Measurements from ENCODE around the gene INSC.

The INSC gene

DNA sequence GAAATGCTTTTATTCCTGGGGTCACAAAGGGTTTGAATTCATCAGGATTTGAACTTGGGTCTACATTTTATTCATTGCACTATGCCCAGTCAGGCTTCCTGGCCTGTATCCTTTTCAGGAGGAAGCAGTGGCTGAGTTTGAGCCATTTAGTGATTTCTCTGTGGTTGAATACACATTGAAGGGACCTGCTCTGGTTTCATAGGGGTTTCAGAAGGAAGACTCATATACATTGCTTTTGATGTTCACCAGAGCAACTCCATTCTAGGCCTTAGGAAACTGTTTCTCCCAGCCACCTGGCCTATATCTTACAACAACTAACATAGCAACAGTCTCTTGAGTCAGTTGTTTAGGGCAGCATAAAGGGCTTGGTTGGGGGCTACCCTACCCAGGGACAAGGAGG lies 165.7 kb downstream of the INSC start:
- Mint-ChIP-seq H3K9me3 (ENCODE audit: low read depth) (no peaks in the 10 kb centered on the region), H3K4me1 (ENCODE audit: low read depth) (no peaks in the 10 kb centered on the region), H3K27me3 (peaks cover 16% of the 10 kb centered on the region), H3K4me3 (no peak overlapping the region), H3K36me3 (no peaks in the 10 kb centered on the region), H3K27ac (no peak overlapping the region)

DNA sequence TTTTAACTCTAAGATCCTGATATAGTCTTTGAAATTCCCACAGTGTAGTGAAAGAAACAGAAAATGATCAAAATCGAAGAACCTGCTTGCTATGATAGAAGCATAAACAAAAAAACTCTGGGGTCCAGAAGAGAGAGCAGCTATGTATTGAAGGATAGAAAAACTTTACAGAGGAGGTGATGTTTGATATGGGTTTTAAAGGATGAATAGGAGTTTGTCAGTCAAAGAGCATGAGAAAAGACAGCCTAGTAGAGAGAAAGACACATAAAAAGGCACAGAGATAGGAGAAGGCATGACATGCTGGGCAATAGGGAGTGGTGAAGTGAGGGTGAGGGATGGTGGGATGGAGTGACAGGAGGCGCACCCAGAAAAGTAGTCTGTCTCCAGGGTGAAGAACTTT lies 168.0 kb downstream of the INSC start:
- no peaks in the 10 kb centered on the region for H3K4me1 Mint-ChIP-seq (ENCODE audit: low read depth)
- peaks cover 12% of the 10 kb centered on the region for H3K27me3 Mint-ChIP-seq
- H3K9me3 Mint-ChIP-seq (ENCODE audit: low read depth): no peaks in the 10 kb centered on the region
- H3K36me3 Mint-ChIP-seq: no peaks in the 10 kb centered on the region
- H3K4me3 Mint-ChIP-seq: no peak overlapping the region
- no peak overlapping the region for H3K27ac Mint-ChIP-seq

DNA sequence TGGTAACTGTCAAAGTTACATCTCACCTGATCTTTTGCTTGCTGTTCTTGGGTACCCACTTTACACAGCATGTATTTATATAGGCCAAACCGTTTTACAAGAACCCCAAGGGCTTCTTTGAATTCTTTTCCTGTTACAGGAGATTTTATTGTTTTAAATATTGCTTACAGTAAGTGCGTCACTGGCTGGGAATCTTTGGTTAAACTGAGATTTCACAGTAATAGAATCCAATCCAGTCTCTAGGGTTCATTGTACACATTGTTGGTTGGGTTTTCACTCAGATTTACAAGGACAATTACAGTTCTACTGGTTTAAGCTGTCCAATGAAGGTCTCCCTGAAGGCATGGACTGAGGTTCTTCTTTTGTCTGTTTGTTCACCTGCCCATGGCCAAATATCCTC lies 171.7 kb downstream of the INSC start:
- no peaks in the 10 kb centered on the region for H3K4me1 Mint-ChIP-seq (ENCODE audit: low read depth)
- H3K27me3 Mint-ChIP-seq: peaks cover 8% of the 10 kb centered on the region
- H3K27ac Mint-ChIP-seq: no peak overlapping the region
- no peaks in the 10 kb centered on the region for H3K36me3 Mint-ChIP-seq
- peaks cover 3% of the 10 kb centered on the region for H3K9me3 Mint-ChIP-seq (ENCODE audit: low read depth)
- no peak overlapping the region for H3K4me3 Mint-ChIP-seq

DNA sequence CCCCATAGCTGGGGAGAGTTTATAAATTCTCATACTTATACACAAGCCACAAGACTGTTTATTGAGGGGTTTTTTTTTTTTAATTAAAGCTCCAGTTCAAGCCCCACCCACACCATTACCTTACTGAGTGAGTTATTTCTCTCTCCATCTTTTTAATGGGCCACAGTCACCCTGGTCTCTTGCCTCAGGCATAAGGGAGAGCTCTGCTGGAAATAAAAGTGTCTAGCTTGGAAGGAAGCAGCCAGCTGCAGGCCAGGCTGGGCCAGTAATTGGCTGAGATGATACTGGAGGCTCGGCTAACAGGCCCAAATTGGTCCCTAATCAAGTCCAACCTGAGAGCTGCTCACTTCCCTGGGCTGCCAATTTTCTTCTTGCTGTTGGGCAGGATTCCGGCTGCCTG lies 174.1 kb downstream of the INSC start:
- no peaks in the 10 kb centered on the region for H3K36me3 Mint-ChIP-seq
- no peak overlapping the region for H3K27ac Mint-ChIP-seq
- H3K27me3 Mint-ChIP-seq: peaks cover 8% of the 10 kb centered on the region
- no peak overlapping the region for H3K4me3 Mint-ChIP-seq
- peaks cover 3% of the 10 kb centered on the region for H3K9me3 Mint-ChIP-seq (ENCODE audit: low read depth)
- no peaks in the 10 kb centered on the region for H3K4me1 Mint-ChIP-seq (ENCODE audit: low read depth)

DNA sequence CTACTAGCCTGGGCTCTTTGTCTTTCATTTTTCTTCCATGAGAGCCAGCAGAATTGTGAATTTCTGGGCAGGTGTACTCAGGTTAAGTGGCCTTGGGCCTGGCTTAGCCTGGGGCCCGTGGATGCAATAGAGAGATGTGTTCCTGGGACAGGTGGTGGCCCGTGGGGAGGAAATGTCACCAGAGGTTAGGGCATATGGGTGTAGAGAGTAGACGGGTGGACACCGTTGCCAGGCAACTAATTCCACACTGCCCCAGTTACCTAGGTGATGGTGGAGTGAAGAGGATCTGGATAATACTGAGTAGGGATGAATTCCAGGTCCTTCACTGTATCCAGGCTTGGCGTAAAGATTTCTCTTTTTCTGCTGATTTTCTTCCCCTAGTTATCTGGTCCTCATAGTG lies 175.0 kb downstream of the INSC start:
- no peak overlapping the region for H3K27ac Mint-ChIP-seq
- peaks cover 6% of the 10 kb centered on the region for H3K27me3 Mint-ChIP-seq
- H3K4me3 Mint-ChIP-seq: no peak overlapping the region
- peaks cover 3% of the 10 kb centered on the region for H3K9me3 Mint-ChIP-seq (ENCODE audit: low read depth)
- no peaks in the 10 kb centered on the region for H3K4me1 Mint-ChIP-seq (ENCODE audit: low read depth)
- no peaks in the 10 kb centered on the region for H3K36me3 Mint-ChIP-seq

DNA sequence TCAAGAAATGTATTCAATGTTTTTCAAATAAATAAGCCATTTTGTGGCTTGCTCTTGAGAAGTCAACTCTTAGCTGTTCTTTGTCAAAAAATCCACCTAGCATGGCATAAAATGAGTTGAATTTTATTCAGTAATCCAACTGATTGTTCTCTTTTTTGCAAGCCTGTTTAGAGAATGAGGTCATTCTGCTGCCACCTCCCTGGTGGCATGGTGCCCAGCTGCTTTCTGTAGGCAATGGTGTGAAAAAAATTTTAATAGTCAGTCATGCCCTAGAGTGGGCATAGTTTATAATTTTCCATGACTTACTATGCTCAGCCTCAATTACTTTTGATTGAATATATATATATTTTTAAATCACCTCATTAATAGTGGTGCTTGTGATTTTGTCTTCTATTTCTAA lies 177.2 kb downstream of the INSC start:
- Mint-ChIP-seq H3K27me3 (peaks cover 5% of the 10 kb centered on the region), H3K36me3 (no peaks in the 10 kb centered on the region), H3K9me3 (ENCODE audit: low read depth) (peaks cover 3% of the 10 kb centered on the region), H3K4me1 (ENCODE audit: low read depth) (no peaks in the 10 kb centered on the region), H3K27ac (no peak overlapping the region), H3K4me3 (no peak overlapping the region)

DNA sequence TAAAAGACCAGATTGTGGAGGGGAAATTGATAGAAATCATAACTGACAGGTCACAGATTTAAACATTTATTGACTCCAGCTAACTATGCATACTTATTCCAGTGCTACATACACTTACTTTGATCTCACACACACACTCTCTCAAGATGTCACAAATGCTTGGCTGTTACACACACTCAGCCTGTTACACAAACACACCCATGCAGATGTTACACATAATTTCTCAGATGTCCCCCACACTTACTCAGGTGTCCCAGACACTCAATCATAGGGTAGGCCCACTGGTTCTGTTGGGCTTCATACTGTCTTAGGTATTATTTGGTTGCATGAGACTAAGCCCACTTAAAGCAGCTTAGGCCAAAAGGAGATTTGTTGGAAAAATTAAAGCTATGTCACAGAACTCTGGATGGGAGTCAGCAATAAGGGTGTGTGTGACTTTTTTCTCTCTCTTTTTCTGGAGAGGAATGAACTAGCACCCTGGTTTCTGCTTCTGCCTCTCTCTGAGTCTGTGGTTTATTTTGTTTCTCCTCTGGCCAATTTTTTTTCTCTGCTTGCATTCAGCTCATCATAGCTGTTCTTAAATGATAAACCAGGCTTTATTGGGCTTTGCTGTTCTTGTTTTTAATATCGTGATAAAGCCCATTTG lies 179.4 kb downstream of the INSC start:
- Mint-ChIP-seq H3K27me3 (peaks cover 5% of the 10 kb centered on the region), H3K4me1 (ENCODE audit: low read depth) (no peaks in the 10 kb centered on the region), H3K9me3 (ENCODE audit: low read depth) (no peaks in the 10 kb centered on the region), H3K4me3 (no peak overlapping the region), H3K36me3 (no peaks in the 10 kb centered on the region), H3K27ac (no peak overlapping the region)

DNA sequence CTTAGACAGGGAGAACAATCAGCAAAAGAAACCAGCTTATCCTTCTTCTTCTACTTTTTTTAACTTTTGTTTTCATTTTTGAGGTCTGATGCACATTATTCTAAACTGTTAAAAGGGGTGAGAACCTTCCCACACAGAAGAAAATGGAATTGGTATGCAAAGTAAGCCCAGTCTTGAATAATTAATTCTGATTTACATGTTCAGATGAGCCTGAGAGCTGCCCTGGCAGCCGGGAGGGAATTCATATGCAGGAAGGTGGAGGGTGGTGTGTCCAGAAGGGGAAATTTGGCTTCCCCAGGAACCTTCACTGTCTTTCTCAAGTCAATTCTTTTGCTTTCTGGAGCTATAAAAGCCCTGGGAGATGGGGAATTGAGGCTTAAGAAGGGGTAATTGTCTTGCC lies 181.0 kb downstream of the INSC start:
- Mint-ChIP-seq H3K27me3 (peaks cover 5% of the 10 kb centered on the region), H3K4me3 (no peak overlapping the region), H3K27ac (no peak overlapping the region), H3K4me1 (ENCODE audit: low read depth) (no peaks in the 10 kb centered on the region), H3K9me3 (ENCODE audit: low read depth) (no peaks in the 10 kb centered on the region), H3K36me3 (no peaks in the 10 kb centered on the region)

Data from activated naive CD8-positive, alpha-beta T cell (primary cell).